Neuron (in vitro differentiated cells): Measurements from ENCODE around the gene KHSRP.
A peak's percentile ranks its signal among the peaks of the same experiment; 100 is the strongest.

Experiments used
- H2AFZ ChIP-seq: one replicate; pipeline ENCODE4 v1.6.1; 2013; ENCODE audit warnings: low read depth, mild to moderate bottlenecking, inconsistent platforms, low read length, moderate library complexity
- H3K27me3 ChIP-seq: one replicate; pipeline ENCODE4 v1.6.1; 2013; ENCODE audit warnings: low read length; ENCODE audit not compliant: insufficient read depth
- H3K36me3 ChIP-seq: one replicate; pipeline ENCODE4 v1.6.1; 2013; ENCODE audit warnings: low read length; ENCODE audit not compliant: insufficient read depth
- H3K4me1 ChIP-seq: one replicate; pipeline ENCODE4 v1.6.1; 2013; ENCODE audit warnings: low read length; ENCODE audit not compliant: insufficient read depth
- H3K4me3 ChIP-seq: 2 replicates; pipeline ENCODE4 v1.5.1; 2013; ENCODE audit warnings: mild to moderate bottlenecking, low read length, moderate library complexity
- H3K9me3 ChIP-seq: one replicate; pipeline ENCODE4 v1.6.1; 2013; ENCODE audit warnings: low read length

The KHSRP gene

GRCh38 chr19:6459262-6460098, 34.9 kb upstream of the KHSRP start, which contains the start of gene SLC25A23:
Gene SLC25A23 (minus strand): TSS chr19:6459792. CDS start chr19:6459628, 164 bp downstream.
- Histone ChIP-seq H3K4me1 (peaks cover 6% of the 10 kb centered on the region), H3K4me3 (peak within 1 kb of the TSS; percentile 57), H3K36me3 (peaks cover 14% of the 10 kb centered on the region), H3K27me3 (peaks cover 16% of the 10 kb centered on the region), H2AFZ (peak within 1 kb of the TSS; percentile 50), H3K9me3 (peaks cover 10% of the 10 kb centered on the region)

- peak overlapping the region; percentile 57 for H3K4me3 ChIP-seq
Observed at GRCh38 chr19:6458695-6459261, 34.2 kb upstream of the KHSRP start.

DNA sequence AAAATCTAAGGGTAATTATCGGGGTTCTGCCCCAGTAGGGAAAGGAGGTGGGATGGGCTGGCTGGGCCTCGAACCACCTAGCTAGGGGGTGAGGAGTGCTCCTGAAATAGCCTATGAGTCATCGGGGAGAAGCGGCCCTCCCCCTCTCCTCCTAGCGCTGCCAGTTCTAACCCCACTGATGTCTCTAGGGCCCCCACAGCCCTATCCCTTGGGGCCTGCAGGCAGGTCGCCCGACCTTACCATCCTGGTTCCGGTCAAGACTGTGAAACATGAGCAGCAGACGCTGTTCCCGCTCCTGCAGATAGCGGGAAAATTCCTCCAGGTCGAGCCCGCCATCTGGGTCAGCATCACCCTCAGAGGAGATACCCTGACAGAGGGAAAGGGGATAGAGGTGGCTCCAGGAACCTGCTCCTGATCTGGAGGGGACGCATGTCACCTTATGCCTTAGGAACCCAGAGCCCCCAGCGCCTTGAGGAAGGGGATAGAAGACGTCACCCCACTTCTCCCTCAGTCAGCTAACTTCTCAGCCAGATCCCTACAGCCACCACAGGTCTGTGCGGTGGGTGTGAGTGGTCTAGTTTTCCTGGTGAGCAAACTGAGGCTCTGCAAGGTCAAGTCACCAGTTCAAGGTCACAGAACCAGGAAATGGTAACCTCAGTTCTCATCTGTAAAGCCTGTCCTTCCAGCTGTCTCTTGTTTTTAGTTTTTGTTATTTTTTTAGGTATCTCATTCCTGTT, 33.5 kb upstream of the KHSRP start:
- peaks cover 7% of the 10 kb centered on the region for H3K27me3 ChIP-seq
- no peak overlapping the region for H3K4me3 ChIP-seq
- H3K36me3 ChIP-seq, result peaks cover 24% of the 10 kb centered on the region
- peaks cover 6% of the 10 kb centered on the region for H3K4me1 ChIP-seq
- H2AFZ ChIP-seq, result no peak overlapping the region
- peaks cover 22% of the 10 kb centered on the region for H3K9me3 ChIP-seq

More at GRCh38 chr19:6458695-6459261, 34.2 kb upstream of the KHSRP start:
- H3K36me3 ChIP-seq, result peaks cover 21% of the 10 kb centered on the region
- peaks cover 17% of the 10 kb centered on the region for H3K9me3 ChIP-seq
- peaks cover 6% of the 10 kb centered on the region for H3K4me1 ChIP-seq
- peak overlapping the region; percentile 50 for H2AFZ ChIP-seq
- peaks cover 9% of the 10 kb centered on the region for H3K27me3 ChIP-seq

DNA sequence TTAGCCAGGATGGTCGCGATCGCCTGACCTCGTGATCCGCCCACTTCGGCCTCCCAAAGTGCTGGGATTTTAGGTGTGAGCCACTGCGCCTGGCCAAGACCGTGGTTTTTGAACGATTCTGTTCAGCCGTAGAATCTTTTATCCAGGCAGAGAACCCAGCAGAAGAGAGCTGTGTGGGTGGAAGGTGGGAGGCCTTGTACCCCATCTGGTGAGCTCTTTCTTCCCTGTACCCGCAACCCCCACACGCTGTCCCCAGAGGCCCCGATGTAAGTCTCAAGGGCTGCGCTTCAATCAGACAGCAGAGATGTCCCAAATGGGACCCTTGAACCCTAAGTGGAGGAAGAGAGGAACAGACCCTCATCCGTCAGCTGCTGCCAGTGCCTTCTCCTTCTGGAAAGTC, 31.3 kb upstream of the KHSRP start:
- no peak overlapping the region for H2AFZ ChIP-seq
- peaks cover 36% of the 10 kb centered on the region for H3K36me3 ChIP-seq
- no peak overlapping the region for H3K4me3 ChIP-seq
- H3K4me1 ChIP-seq, result peaks cover 6% of the 10 kb centered on the region
- no peaks in the 10 kb centered on the region for H3K27me3 ChIP-seq
- H3K9me3 ChIP-seq, result peaks cover 27% of the 10 kb centered on the region

DNA sequence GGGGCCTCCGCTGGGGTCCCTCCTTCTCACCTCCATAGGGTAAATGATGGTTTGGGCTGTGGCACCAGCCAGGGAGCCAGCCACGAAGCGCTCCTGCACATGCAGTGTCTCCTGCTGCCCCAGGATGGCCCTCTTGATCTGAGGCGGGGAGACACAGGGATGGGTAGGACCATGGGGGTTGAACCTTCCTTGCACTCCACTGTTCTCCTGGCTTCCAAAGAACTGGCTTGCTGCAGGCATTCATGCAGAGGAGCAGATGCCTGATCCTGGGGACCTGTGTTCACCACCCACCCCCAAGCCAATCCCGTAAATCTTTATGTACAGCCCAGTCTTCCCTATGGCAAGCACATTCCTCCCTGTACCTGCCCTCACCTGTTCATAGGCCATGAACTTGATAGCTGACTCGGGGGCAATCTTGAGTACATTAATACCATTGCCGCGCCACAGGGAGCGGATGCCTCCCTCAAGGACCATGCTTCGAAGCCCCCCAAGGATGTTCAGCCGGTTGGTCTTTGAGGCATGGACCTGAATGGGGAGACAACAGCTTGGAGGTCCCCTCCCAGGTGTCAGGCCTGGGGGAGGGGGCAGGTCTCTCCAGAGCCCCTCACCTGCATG, 29.4 kb upstream of the KHSRP start:
- H2AFZ ChIP-seq, result no peak overlapping the region
- H3K4me3 ChIP-seq, result no peak overlapping the region
- H3K36me3 ChIP-seq, result peaks cover 40% of the 10 kb centered on the region
- H3K4me1 ChIP-seq, result peaks cover 3% of the 10 kb centered on the region
- H3K9me3 ChIP-seq, result peaks cover 27% of the 10 kb centered on the region
- no peaks in the 10 kb centered on the region for H3K27me3 ChIP-seq

GRCh38 chr19:6452899-6453298, 28.3 kb upstream of the KHSRP start:
- Histone ChIP-seq H3K27me3 (no peaks in the 10 kb centered on the region), H3K4me3 (no peak overlapping the region), H3K4me1 (no peaks in the 10 kb centered on the region), H2AFZ (no peak overlapping the region), H3K36me3 (peaks cover 40% of the 10 kb centered on the region), H3K9me3 (peaks cover 27% of the 10 kb centered on the region)

- H3K27me3 ChIP-seq, result no peaks in the 10 kb centered on the region
- H2AFZ ChIP-seq, result no peak overlapping the region
- H3K4me3 ChIP-seq, result no peak overlapping the region
- H3K36me3 ChIP-seq, result peaks cover 40% of the 10 kb centered on the region
- peaks cover 27% of the 10 kb centered on the region for H3K9me3 ChIP-seq
- H3K4me1 ChIP-seq, result no peaks in the 10 kb centered on the region
Observed at GRCh38 chr19:6452223-6452614, 27.6 kb upstream of the KHSRP start.

DNA sequence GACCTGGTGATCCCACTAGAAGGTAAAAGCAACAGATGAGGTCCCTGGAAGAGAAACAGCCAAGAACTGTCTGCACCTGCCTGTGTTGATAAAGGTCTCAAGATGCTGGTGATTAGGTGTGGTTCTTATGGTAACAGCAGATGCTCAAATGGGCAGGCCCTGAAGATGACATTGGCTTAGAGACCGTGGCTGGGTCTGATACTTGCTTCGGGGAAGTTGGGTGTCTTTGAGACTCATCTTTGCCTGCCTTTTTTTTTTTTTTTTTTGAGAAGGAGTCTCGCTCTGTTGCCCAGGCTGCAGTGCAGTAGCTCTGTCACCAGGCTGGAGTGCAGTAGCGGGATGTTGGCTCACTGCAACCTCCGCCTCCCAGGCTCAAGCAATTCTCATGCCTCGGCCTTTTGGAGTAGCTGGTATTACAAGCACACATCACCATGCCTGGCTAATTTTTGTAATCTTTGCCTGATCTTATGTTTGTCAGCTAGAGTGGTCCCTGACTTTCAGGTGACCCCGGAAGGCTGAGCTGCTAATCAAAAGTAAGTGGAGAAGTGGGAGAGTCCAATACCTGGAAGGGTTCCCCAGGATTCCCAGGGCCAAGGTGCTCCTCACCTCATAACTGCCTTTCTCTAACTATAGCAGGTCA, 27.1 kb upstream of the KHSRP start:
- Histone ChIP-seq H3K27me3 (no peaks in the 10 kb centered on the region), H3K4me3 (no peak overlapping the region), H3K9me3 (peaks cover 27% of the 10 kb centered on the region), H2AFZ (no peak overlapping the region), H3K36me3 (peaks cover 40% of the 10 kb centered on the region), H3K4me1 (no peaks in the 10 kb centered on the region)

GRCh38 chr19:6450166-6450565, 25.6 kb upstream of the KHSRP start:
- Histone ChIP-seq H2AFZ (no peak overlapping the region), H3K9me3 (peaks cover 22% of the 10 kb centered on the region), H3K27me3 (no peaks in the 10 kb centered on the region), H3K4me1 (no peaks in the 10 kb centered on the region), H3K4me3 (no peak overlapping the region), H3K36me3 (peaks cover 32% of the 10 kb centered on the region)

DNA sequence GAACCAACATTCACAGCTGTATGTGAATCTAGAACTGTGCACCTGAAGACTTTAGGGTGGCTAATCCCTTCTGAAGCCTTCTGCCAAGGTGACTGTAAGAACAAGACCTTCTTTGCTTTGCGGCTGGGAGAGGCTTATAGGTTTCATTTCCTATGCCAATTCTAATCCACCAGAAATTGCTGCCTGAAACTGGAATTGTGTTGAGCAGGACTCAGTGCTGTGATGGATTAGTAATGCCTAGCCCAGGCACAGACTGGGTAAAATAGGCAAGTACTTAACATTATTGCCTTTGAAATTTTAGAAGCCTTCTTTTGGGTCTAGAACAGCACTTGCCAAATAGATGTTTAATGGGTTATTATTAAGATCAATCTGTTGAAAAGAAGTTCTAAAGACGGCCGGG, 23.4 kb upstream of the KHSRP start:
- H3K36me3 ChIP-seq, result peaks cover 16% of the 10 kb centered on the region
- no peak overlapping the region for H3K4me3 ChIP-seq
- no peak overlapping the region for H2AFZ ChIP-seq
- no peaks in the 10 kb centered on the region for H3K4me1 ChIP-seq
- peaks cover 7% of the 10 kb centered on the region for H3K9me3 ChIP-seq
- no peaks in the 10 kb centered on the region for H3K27me3 ChIP-seq

- Histone ChIP-seq H2AFZ (no peak overlapping the region), H3K9me3 (peaks cover 3% of the 10 kb centered on the region), H3K27me3 (no peaks in the 10 kb centered on the region), H3K36me3 (peaks cover 6% of the 10 kb centered on the region), H3K4me3 (no peak overlapping the region), H3K4me1 (no peaks in the 10 kb centered on the region)
Observed at GRCh38 chr19:6446452-6446851, 21.8 kb upstream of the KHSRP start.

DNA sequence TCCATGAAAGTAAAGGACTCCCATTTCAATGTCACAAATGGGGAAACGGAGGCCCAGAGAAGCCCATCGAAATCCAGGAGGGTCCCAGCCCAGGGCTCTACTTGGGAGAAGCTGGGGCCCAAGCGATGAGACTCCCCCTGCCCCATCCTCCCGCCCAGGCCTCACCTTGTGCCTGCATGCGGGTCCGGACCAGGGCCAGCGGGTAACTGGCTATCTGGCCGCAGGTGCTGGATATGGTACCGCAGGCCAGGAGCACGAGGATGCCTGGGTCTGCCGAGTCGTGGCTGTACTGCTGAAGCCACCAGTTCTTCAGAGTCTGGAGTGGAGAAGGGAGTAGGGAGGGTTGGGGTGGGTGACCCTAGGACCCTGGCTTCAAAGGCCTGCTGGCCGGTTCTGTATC, 19.4 kb upstream of the KHSRP start:
- Histone ChIP-seq H3K27me3 (no peaks in the 10 kb centered on the region), H3K4me3 (no peak overlapping the region), H3K4me1 (no peaks in the 10 kb centered on the region), H2AFZ (no peak overlapping the region), H3K36me3 (no peaks in the 10 kb centered on the region), H3K9me3 (peaks cover 3% of the 10 kb centered on the region)
